ENCODE results near the gene MAP3K2.

- TF ChIP-seq CTCF (IDR thresholded peaks at IDR 0.05) (no peak), POLR2A (IDR thresholded peaks at IDR 0.05) (no peak)
Observed at GRCh38 chr2:127332335-127332734, 55.4 kb downstream of the MAP3K2 start.
